Neural progenitor cell (in vitro differentiated cells): ENCODE measurements around the gene RACGAP1. TPM values are rescaled to one million over a fixed set of nuclear protein-coding genes. Genes with fewer than 3 reads are reported as not detected.
A peak's percentile ranks its signal among the peaks of the same experiment; 100 is the strongest.

ENCODE experiments used
- DNase-seq: peaks from one replicate; pipeline ENCODE4 v3.0.0-alpha.2; 2016; ENCODE audit warnings: low spot score
- H2AFZ ChIP-seq: fragments of 200-600 bp; sonication (generic); replicated peaks from 2 replicates; pipeline ENCODE4 v1.6.1; 2016; ENCODE audit warnings: antibody characterized with exemption
- H3F3A ChIP-seq: fragments of 200-600 bp; sonication (generic); 2 replicates; pipeline ENCODE4 v1.6.1; 2016; ENCODE audit warnings: antibody characterized with exemption, low read depth
- H3K27ac ChIP-seq: fragments of 200-600 bp; sonication (generic); 2 replicates; pipeline ENCODE4 v1.5.1; 2016; ENCODE audit warnings: mild to moderate bottlenecking
- H3K27me3 ChIP-seq: fragments of 200-600 bp; sonication (generic); 2 replicates; pipeline ENCODE4 v1.6.1; 2016; ENCODE audit warnings: mild to moderate bottlenecking, moderate library complexity
- H3K36me3 ChIP-seq: fragments of 200-600 bp; sonication (generic); 2 replicates; pipeline ENCODE4 v1.5.1; 2016
- H3K4me1 ChIP-seq: fragments of 200-600 bp; sonication (generic); 2 replicates; pipeline ENCODE4 v1.6.1; 2016; ENCODE audit warnings: mixed run types
- H3K4me2 ChIP-seq: fragments of 200-600 bp; sonication (generic); 2 replicates; pipeline ENCODE4 v1.6.1; 2016
- H3K4me3 ChIP-seq: fragments of 200-600 bp; sonication (generic); 2 replicates; pipeline ENCODE4 v1.5.1; 2016
- H3K79me2 ChIP-seq: fragments of 200-600 bp; sonication (generic); 2 replicates; pipeline ENCODE4 v1.6.1; 2016; ENCODE audit warnings: low read depth
- H3K9ac ChIP-seq: fragments of 200-600 bp; sonication (generic); 2 replicates; pipeline ENCODE4 v1.6.1; 2016
- H3K9me3 ChIP-seq: fragments of 200-600 bp; sonication (generic); 2 replicates; pipeline ENCODE4 v1.5.1; 2016; ENCODE audit warnings: low read depth
- H4K20me1 ChIP-seq: fragments of 200-600 bp; sonication (generic); 2 replicates; pipeline ENCODE4 v1.6.1; 2016; ENCODE audit warnings: low read depth
- H3K27ac Mint-ChIP-seq: 3 replicates; pipeline ENCODE4 v1.8.0; 2021; ENCODE audit warnings: mixed read lengths
- H3K27me3 Mint-ChIP-seq: 2 replicates; pipeline ENCODE4 v1.8.0; 2022; ENCODE audit warnings: low read depth, mild to moderate bottlenecking, inconsistent platforms, moderate library complexity, mixed read lengths; ENCODE audit not compliant: insufficient read depth
- H3K36me3 Mint-ChIP-seq: 3 replicates; pipeline ENCODE4 v1.8.0; 2021; ENCODE audit warnings: mixed read lengths
- H3K4me1 Mint-ChIP-seq: 3 replicates; pipeline ENCODE4 v1.8.0; 2021; ENCODE audit warnings: mixed read lengths
- H3K4me3 Mint-ChIP-seq: 3 replicates; pipeline ENCODE4 v1.8.0; 2021; ENCODE audit warnings: mild to moderate bottlenecking, moderate library complexity, mixed read lengths
- H3K9me3 Mint-ChIP-seq: 3 replicates; pipeline ENCODE4 v1.8.0; 2020; ENCODE audit warnings: mixed read lengths
- EZH2 ChIP-seq: fragments of 200-600 bp; sonication (generic); IDR thresholded peaks from 2 replicates; pipeline ENCODE4 v1.6.1; 2017; ENCODE audit warnings: antibody characterized with exemption, mild to moderate bottlenecking, moderate library complexity
- EZH2phosphoT487 ChIP-seq: fragments of 200-600 bp; sonication (generic); IDR thresholded peaks from 2 replicates; pipeline ENCODE4 v1.6.1; 2017; ENCODE audit warnings: antibody characterized with exemption
- total RNA-seq: library from RNA; depleted of rRNA; stranded (reverse); fragments of >200 nt; gene quantifications from 2 replicates; pipeline ENCODE4 v1.2.3, GENCODE V29; 2015; ENCODE audit warnings: low replicate concordance
- TF ChIP-seq, protein P1 (sequence below): fragments of 200-600 bp; sonication (generic); IDR thresholded peaks from 2 replicates; pipeline ENCODE4 v1.5.1; 2017; ENCODE audit warnings: antibody characterized with exemption, mild to moderate bottlenecking

The RACGAP1 gene
- total RNA-seq, 1 donor from 2014 or later = 149 TPM

GRCh38 chr12:50041062-50041860, 16.0 kb upstream of the RACGAP1 start:
- DNase-seq = no peak
- Histone ChIP-seq H3K27ac (no peak overlapping the region), H3K27me3 (no peaks in the 10 kb centered on the region), H3F3A (no peaks in the 10 kb centered on the region), H2AFZ (no peak overlapping the region), H3K9ac (no peak overlapping the region), H3K9me3 (no peaks in the 10 kb centered on the region), H3K4me1 (peaks cover 3% of the 10 kb centered on the region), H3K79me2 (no peaks in the 10 kb centered on the region), H3K4me3 (no peak overlapping the region), H4K20me1 (no peaks in the 10 kb centered on the region), H3K4me2 (no peak overlapping the region), H3K36me3 (no peaks in the 10 kb centered on the region)
- Mint-ChIP-seq H3K36me3 (no peaks in the 10 kb centered on the region), H3K4me1 (peaks cover 23% of the 10 kb centered on the region), H3K9me3 (no peaks in the 10 kb centered on the region), H3K27me3 (peaks cover 15% of the 10 kb centered on the region), H3K27ac (peak overlapping the region; percentile 39), H3K4me3 (no peak overlapping the region)
- TF ChIP-seq EZH2phosphoT487 = no peak
- TF ChIP-seq, protein P1, sequence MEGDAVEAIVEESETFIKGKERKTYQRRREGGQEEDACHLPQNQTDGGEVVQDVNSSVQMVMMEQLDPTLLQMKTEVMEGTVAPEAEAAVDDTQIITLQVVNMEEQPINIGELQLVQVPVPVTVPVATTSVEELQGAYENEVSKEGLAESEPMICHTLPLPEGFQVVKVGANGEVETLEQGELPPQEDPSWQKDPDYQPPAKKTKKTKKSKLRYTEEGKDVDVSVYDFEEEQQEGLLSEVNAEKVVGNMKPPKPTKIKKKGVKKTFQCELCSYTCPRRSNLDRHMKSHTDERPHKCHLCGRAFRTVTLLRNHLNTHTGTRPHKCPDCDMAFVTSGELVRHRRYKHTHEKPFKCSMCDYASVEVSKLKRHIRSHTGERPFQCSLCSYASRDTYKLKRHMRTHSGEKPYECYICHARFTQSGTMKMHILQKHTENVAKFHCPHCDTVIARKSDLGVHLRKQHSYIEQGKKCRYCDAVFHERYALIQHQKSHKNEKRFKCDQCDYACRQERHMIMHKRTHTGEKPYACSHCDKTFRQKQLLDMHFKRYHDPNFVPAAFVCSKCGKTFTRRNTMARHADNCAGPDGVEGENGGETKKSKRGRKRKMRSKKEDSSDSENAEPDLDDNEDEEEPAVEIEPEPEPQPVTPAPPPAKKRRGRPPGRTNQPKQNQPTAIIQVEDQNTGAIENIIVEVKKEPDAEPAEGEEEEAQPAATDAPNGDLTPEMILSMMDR = no peak
- no peak for TF ChIP-seq EZH2

DNA sequence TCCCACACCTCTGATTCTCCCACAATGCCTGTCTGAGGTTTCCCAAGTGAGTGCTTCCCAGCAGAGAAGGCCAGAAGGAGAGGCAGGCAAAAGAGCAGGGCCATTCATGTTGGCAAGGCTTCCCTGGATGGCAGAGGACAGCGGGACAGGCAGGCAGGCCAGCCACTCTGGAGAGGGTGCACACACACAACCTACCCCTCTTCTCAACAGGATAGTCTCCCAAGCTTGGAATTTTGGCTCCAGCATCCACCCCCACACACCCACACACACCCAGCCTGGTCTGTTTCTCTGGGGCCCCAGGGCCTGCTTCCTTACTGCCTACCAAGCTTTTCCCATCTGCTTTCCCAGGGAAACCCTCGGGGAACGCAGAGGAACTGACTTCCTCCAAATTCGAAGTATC, 15.4 kb upstream of the RACGAP1 start:
- no peak overlapping the region for H3K4me2 ChIP-seq
- DNase-seq = no peak
- H2AFZ ChIP-seq = peak overlapping the region; percentile 34
- H3K9ac ChIP-seq = no peak overlapping the region
- Mint-ChIP-seq H3K4me1 (peaks cover 26% of the 10 kb centered on the region), H3K4me3 (no peak overlapping the region), H3K27ac (peak overlapping the region; percentile 39), H3K27me3 (peaks cover 17% of the 10 kb centered on the region), H3K36me3 (no peaks in the 10 kb centered on the region), H3K9me3 (no peaks in the 10 kb centered on the region)
- no peaks in the 10 kb centered on the region for H3K36me3 ChIP-seq
- no peaks in the 10 kb centered on the region for H3K79me2 ChIP-seq
- H4K20me1 ChIP-seq = no peaks in the 10 kb centered on the region
- H3K27me3 ChIP-seq = no peaks in the 10 kb centered on the region
- no peak overlapping the region for H3K4me3 ChIP-seq
- no peak overlapping the region for H3K27ac ChIP-seq
- no peaks in the 10 kb centered on the region for H3K9me3 ChIP-seq
- TF ChIP-seq EZH2phosphoT487 = no peak
- TF ChIP-seq, protein P1 = no peak
- H3K4me1 ChIP-seq = peaks cover 3% of the 10 kb centered on the region
- no peaks in the 10 kb centered on the region for H3F3A ChIP-seq

- Mint-ChIP-seq H3K27ac (no peak overlapping the region), H3K9me3 (no peaks in the 10 kb centered on the region), H3K4me3 (no peak overlapping the region), H3K36me3 (no peaks in the 10 kb centered on the region), H3K4me1 (peaks cover 30% of the 10 kb centered on the region), H3K27me3 (peaks cover 14% of the 10 kb centered on the region)
- H3K9me3 ChIP-seq = no peaks in the 10 kb centered on the region
- TF ChIP-seq, protein P1 = peak; percentile 99
- TF ChIP-seq EZH2 = no peak
- H4K20me1 ChIP-seq = no peaks in the 10 kb centered on the region
- H3K27me3 ChIP-seq = no peaks in the 10 kb centered on the region
- H3K27ac ChIP-seq = no peak overlapping the region
- H3K4me2 ChIP-seq = no peak overlapping the region
- H3K79me2 ChIP-seq = no peaks in the 10 kb centered on the region
- H3F3A ChIP-seq = no peaks in the 10 kb centered on the region
- H3K4me3 ChIP-seq = no peak overlapping the region
- no peak overlapping the region for H3K9ac ChIP-seq
- H3K4me1 ChIP-seq = peaks cover 3% of the 10 kb centered on the region
- H2AFZ ChIP-seq = peak overlapping the region; percentile 36
- no peaks in the 10 kb centered on the region for H3K36me3 ChIP-seq
- peak; percentile 93 for DNase-seq
Measured at GRCh38 chr12:50039151-50039835, 14.0 kb upstream of the RACGAP1 start.
